ENCODE measurements around the gene GAL. TPM values are rescaled to one million over a fixed set of nuclear protein-coding genes. Genes with fewer than 3 reads are reported as not detected.

GAL gene
- total RNA-seq, 2 donors from 2014 or later, result 1.1 TPM; not detected in 1

DNA sequence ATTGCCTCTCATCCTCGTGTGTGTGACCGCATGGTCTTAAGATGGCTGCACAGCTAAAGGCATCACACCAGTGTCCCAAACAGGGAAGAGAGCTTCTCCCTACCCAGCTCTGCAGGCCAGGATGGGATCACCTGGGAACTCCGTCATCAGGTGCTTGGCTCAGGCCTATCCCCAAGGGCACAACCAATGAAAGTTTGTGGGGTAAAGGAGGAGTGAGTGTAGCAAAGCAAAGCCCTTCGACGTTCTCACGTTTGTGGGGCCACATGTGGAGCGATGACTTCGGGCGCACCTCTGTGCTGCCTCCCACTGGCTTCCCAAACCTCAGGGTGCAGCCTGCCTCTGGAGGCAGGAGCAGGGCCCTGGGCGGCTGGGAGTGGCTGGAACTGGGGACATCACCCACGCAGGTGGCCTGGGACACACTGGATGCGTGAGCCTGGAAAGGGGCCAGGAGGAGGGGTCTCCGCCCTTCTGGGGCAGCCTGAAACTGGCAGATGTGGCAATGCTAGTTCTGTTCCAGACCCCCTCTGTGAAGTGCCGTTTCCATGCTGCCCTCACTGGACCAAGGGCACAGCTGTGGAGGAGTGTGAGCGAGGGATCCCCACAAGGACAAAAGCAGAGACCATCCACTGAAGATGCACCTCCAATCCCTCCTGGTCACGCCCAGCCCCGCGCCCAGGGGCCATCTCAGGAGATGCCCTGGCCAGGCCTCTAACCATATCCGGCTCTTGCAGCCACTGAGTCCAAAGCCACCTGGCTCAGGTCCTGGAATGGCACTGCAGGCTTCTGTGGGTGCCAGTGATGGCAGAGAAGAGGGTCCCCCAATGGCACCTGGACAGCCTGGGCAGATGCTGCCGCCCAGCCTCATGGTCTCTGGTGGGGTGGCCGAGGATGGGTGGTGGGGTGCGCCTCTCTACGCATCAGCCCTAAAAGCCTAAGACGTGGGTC, 30.6 kb upstream of the GAL start:
- Mint-ChIP-seq H3K4me3 (no peak overlapping the region), H3K36me3 (no peaks in the 10 kb centered on the region), H3K27ac (no peak overlapping the region), H3K9me3 (no peaks in the 10 kb centered on the region), H3K4me1 (ENCODE audit: low read depth in 2 of 2) (no peaks in the 10 kb centered on the region), H3K27me3 (peaks cover 6 to 7% of the 10 kb centered on the region in 2 donors)
- no peak for ATAC-seq
- DNase-seq (ENCODE audit: low spot score), result no peak

DNA sequence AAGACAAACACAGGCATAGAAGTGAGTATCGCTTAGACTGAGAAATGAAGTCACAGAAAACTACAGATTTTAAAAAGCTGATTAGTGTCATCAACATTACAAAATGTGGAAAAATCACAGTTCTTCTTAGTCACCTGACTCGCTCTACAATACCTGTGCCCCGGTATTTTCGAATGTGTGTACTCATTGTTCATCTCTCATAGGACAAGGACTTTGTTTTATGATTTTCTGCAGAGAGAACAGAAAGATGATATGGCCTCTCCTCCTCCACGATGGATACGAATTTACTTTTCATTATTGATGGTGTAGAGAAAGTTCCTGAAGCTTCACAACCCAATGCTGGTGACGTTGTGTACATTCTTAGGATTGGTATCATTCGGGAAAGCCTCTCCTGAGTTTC, 29.4 kb upstream of the GAL start:
- Mint-ChIP-seq H3K9me3 (no peaks in the 10 kb centered on the region), H3K36me3 (no peaks in the 10 kb centered on the region), H3K27ac (no peak overlapping the region), H3K4me3 (no peak overlapping the region), H3K27me3 (peaks cover 3 to 7% of the 10 kb centered on the region in 2 donors), H3K4me1 (ENCODE audit: low read depth in 2 of 2) (no peaks in the 10 kb centered on the region)
- ATAC-seq, result no peak
- no peak for DNase-seq (ENCODE audit: low spot score)

DNA sequence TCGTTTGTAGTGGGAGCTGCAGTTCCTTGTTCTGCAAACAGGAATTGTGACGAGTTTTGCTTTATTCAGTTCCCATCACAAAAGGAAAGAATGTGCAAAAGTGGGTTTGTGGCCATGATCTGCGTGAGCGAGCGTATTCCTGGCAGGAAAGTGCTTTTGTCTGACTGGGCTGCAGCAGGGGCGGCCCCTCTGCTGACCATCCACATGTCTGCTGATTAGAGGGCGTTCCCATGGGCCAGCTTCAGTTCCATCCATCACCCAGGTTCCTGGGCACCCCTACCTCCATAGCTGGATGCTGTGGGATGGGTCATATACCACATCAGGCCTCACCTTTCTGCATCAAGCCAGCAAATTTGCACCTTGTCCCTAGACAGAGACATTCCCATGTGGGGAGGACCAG, 28.9 kb upstream of the GAL start:
- Mint-ChIP-seq H3K4me1 (ENCODE audit: low read depth in 2 of 2) (no peaks in the 10 kb centered on the region), H3K27me3 (peaks cover 3 to 7% of the 10 kb centered on the region in 2 donors), H3K36me3 (no peaks in the 10 kb centered on the region), H3K9me3 (no peaks in the 10 kb centered on the region), H3K4me3 (no peak overlapping the region), H3K27ac (no peak overlapping the region)
- DNase-seq (ENCODE audit: low spot score) (no peak), ATAC-seq (no peak)

DNA sequence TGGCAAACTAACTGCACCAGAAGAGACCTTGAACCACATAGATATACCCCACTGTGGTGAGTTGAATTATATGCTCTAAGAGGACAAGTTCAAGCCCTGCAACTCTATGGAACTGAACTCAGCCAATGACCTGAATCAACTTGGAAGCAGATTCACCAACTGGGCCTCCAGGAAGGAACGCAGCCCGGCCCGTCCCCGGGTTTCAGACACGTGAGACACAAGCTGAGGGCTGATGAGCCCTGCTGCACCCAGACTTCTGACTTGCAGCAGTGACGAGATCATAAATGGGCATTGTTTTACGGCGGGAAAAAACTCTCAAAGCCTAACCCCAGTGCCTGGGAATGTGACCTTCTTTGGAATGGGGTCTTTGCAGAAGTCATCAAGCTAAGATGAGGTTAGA, 28.5 kb upstream of the GAL start:
- peaks cover 3 to 7% of the 10 kb centered on the region in 2 donors for H3K27me3 Mint-ChIP-seq
- no peaks in the 10 kb centered on the region for H3K9me3 Mint-ChIP-seq
- ATAC-seq, result no peak
- no peaks in the 10 kb centered on the region for H3K36me3 Mint-ChIP-seq
- DNase-seq (ENCODE audit: low spot score), result no peak
- no peak overlapping the region for H3K4me3 Mint-ChIP-seq
- no peak overlapping the region for H3K27ac Mint-ChIP-seq
- no peaks in the 10 kb centered on the region for H3K4me1 Mint-ChIP-seq (ENCODE audit: low read depth in 2 of 2)

DNA sequence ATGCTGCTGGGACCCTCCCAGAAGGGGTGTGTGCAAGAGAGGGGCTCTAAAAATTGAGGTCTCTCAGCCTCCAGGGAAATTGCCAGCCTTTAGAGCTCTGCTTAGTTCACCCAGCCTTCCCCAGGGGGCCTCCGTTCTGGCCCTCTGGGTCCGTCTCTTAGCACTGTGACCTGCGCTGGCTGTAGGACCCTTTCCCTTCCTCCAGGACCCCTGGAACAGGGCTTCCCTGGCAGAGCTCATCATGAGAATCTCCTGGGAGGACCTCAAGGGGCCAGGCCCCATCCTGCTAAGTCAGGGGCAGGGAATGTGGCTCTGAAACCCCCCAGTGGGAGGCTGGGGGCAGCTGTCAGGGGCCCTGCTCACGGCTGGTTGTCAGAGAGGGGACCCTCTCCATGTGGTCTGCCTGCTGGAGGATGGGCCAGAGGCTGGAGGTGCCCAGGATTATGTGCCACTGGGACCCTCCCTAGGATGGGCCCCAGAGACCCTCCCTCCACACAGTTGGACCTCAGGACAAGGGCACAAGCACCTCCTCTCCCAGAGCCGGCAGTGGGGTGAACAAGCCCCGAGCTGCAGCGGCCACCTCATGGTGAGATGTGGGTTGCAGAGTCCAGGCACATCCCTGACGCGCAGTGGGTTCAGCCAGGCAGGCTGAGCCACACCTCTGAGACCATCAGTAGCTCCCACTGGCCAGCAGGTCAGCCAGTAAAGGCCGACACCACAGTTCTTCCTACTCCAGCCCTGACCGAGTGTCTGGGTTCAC, 27.1 kb upstream of the GAL start:
- Mint-ChIP-seq H3K9me3 (no peaks in the 10 kb centered on the region), H3K27ac (no peak overlapping the region), H3K4me1 (ENCODE audit: low read depth in 2 of 2) (no peaks in the 10 kb centered on the region), H3K4me3 (no peak overlapping the region), H3K36me3 (no peaks in the 10 kb centered on the region), H3K27me3 (peaks cover 3 to 7% of the 10 kb centered on the region in 2 donors)
- DNase-seq (ENCODE audit: low spot score) (no peak), ATAC-seq (no peak)

DNA sequence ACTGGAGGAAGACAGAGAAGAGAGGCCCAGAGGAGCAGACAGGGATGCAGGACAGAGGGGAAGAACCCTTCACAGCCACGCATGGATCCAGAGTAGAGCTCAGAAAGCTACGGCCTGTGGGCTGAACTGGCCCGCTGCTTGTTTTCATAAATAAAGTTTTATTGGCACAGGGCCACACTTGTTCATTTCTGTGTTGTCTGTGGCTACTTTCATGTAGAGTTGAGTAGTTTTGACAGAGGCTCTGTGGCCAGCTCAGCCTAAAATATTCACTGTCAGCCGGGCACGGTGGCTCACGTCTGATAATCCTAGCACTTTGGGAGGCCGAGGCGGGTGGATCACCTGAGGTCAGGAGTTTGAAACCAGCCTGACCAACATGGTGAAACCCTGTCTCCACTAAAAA, 26.2 kb upstream of the GAL start:
- peaks cover 3 to 7% of the 10 kb centered on the region in 2 donors for H3K27me3 Mint-ChIP-seq
- no peaks in the 10 kb centered on the region for H3K9me3 Mint-ChIP-seq
- no peak overlapping the region for H3K27ac Mint-ChIP-seq
- no peaks in the 10 kb centered on the region for H3K36me3 Mint-ChIP-seq
- ATAC-seq (no peak), DNase-seq (ENCODE audit: low spot score) (no peak)
- H3K4me1 Mint-ChIP-seq (ENCODE audit: low read depth in 2 of 2), result no peaks in the 10 kb centered on the region
- H3K4me3 Mint-ChIP-seq, result no peak overlapping the region

DNA sequence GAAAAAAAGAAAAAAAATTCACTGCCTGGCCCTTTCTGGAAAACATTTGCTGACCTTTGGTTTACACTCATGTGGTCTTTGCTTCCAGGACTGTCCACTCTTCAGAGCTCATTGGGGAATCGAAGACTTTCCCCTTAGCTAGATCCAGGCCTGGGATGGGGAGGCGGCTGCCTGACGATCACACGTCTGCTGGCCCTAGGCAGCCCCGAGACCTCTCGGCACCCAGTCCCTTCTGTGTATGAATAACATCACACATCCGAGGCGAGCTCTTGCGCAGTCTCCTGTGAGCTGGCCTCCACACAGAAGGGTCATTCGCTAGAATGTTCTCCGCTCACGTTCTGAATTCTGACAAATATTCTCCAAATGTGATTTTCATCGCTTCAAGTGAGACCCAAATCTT, 25.7 kb upstream of the GAL start:
- DNase-seq (ENCODE audit: low spot score) (no peak), ATAC-seq (no peak)
- Mint-ChIP-seq H3K36me3 (no peaks in the 10 kb centered on the region), H3K27me3 (peaks cover 3 to 7% of the 10 kb centered on the region in 2 donors), H3K27ac (no peak overlapping the region), H3K9me3 (no peaks in the 10 kb centered on the region), H3K4me3 (no peak overlapping the region), H3K4me1 (ENCODE audit: low read depth in 2 of 2) (no peaks in the 10 kb centered on the region)

DNA sequence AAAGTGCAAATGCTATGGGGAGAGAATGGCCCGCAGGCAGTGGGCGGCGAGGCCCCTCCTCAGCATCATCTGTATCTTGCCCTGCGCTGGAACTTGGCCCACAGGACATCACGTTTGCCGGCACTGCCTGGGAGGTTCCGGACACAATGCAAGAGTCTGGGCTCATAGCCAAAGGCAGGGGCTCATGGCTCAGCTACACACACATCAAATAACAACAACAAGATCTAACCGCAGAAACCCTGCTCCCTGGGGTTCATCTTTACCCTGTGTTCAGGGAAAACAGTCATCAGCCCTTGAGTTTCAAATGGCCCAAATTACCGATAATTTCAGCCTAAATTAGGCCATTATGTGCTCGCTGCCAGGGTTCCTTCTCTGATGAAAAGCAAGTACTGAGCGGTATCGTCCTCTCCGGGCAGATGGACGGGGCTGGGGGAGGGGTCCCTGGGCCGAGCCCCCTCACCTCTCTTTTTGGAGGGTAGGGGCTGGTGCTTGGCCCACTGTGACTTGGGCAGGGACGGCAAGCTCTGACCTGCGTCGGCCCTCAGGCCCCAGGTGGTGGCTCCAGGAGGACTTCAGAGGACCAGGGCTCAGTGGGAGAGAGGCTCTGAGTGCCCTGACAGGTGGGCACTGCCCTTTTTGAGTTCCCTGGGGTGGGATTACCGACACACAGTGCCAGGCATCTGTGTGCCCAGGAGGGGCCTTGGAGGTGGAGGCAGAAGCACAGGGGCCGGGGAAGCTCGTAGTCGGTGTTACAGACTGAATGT, 25.0 kb upstream of the GAL start:
- ATAC-seq (no peak), DNase-seq (ENCODE audit: low spot score) (no peak)
- H3K4me3 Mint-ChIP-seq, result no peak overlapping the region
- H3K27me3 Mint-ChIP-seq, result peaks cover 3 to 7% of the 10 kb centered on the region in 2 donors
- H3K36me3 Mint-ChIP-seq, result no peaks in the 10 kb centered on the region
- no peaks in the 10 kb centered on the region for H3K9me3 Mint-ChIP-seq
- no peaks in the 10 kb centered on the region for H3K4me1 Mint-ChIP-seq (ENCODE audit: low read depth in 2 of 2)
- H3K27ac Mint-ChIP-seq, result no peak overlapping the region

DNA sequence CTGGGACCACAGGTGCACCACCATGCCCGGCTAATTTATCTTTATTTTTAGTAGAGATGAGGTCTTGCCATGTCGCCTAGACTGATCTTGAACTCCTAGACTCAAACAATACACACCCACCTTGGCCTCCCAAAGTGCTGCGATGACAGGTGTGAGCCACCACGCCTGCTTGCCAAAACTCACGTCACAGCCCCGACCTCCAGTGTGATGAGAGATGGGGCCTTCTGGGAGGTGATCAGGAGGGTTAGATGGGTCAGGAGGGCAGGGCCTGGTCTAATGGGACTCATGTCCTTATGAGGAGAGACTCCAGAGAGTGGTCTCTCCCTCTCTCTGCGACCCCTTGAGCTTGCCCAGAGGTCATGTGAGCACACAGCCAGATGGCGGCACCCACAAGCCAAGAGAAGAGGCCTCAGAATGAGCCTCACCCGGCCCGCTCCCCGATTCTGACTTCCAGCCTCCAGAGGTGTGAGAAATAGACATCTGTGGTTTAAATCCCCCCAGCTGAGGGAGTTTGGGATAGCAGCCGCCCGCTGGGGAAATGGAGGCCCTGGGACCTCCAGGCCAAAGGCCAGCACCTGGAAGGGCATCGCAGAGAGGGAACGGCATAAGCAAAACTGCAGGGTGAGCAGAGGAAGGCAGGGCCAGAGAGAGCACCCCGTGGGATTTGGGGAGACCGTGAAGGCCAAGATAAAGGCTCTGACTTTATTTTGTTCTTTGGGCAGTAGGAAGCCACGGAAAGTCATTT, 24.1 kb upstream of the GAL start:
- H3K9me3 Mint-ChIP-seq, result no peaks in the 10 kb centered on the region
- H3K4me1 Mint-ChIP-seq (ENCODE audit: low read depth in 2 of 2), result no peaks in the 10 kb centered on the region
- no peak for DNase-seq (ENCODE audit: low spot score)
- no peak overlapping the region for H3K4me3 Mint-ChIP-seq
- H3K27me3 Mint-ChIP-seq, result peaks cover 3 to 7% of the 10 kb centered on the region in 2 donors
- no peak for ATAC-seq
- no peaks in the 10 kb centered on the region for H3K36me3 Mint-ChIP-seq
- no peak overlapping the region for H3K27ac Mint-ChIP-seq

DNA sequence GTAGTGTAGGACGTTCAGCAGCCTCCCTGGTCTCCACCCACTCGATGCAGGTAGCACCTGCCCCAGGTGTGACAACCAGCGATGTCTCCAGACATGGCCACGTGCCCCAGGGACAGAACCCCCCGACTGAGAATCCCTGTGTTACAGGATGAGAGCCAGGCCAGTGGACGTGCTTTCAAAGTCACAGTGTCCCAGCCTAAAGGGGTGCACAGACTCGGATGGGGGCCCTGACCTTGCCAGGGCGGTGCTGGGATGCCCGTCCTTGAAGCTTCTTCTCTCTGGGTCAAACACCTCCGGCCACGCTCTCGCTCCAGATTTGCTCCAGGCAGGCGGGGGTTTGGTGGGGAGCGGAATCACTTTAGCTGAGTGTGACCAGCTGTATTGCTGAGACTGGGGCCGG, 23.3 kb upstream of the GAL start:
- Mint-ChIP-seq H3K4me3 (no peak overlapping the region), H3K9me3 (no peaks in the 10 kb centered on the region), H3K36me3 (no peaks in the 10 kb centered on the region), H3K4me1 (ENCODE audit: low read depth in 2 of 2) (no peaks in the 10 kb centered on the region), H3K27me3 (peaks cover 3 to 7% of the 10 kb centered on the region in 2 donors), H3K27ac (no peak overlapping the region)
- DNase-seq (ENCODE audit: low spot score) (no peak), ATAC-seq (no peak)

DNA sequence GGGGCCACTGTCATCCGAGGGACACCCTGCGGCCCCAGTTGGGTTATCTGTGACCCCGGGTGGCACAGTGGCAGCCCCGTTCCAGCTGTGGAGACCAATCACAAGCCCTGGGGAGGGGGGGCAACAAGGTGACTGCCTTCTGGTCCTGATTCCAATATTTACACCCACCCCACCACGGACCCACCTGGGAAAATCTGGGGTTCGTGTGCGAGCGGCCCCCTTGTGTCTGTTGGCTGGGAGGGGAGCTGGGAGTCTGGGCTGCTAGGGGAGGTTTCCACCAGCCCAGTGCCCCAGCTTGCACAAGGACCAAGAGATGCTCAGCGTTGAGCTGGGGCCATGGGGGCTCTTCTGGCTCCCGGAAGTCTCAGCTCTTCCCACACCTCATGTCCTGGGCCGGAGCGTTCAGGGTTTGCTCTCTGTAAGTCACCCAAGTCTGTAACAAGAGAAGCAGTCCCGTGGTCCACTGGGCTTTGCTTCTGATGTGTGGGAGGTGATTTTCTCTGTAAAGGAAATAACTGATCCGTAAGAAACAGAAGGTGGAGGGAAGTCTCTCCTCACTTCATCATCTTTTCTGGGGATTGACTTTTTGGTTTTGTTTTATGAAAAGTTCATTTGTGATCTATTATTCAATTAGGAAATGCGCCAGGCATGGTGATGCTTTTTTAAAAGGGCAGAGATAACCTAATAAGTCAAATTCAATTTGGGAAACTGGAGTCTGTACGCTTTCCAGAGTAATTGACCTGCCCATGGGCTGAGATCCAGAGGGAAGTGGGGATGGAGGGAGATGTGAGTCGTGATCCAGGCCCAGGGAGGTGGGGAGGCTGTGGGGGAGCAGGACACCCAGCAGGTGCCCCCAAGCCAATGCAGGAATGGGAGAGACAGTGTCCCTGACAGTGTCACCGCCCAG, 22.4 kb upstream of the GAL start:
- no peaks in the 10 kb centered on the region for H3K36me3 Mint-ChIP-seq

DNA sequence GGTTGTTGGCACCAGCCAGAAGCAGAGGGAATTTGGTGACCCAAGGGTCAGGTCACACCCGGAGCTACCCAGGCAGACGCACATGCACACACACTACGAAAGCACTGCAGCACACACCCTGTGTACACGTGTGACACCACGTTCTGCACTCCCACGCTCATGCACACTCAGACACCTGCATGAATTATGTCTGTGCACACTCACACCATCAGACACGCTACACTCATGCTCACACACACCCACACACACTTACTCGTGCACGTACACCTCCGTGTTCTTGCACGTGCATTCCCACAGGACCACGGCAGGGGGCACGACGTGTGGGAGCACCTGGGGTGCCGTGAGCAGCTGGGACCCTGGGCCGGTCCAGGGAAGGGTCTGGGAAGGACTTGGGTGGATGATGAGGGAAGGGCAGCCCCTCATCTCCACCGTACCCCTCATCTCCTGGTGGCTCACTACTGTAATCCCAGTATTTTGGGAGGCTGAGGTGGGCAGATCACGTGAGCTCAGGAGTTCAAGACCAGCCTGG, 20.8 kb upstream of the GAL start:
- ATAC-seq, result no peak

More for the DNA sequence above, 22.4 kb upstream of the GAL start:
- no peaks in the 10 kb centered on the region for H3K4me1 Mint-ChIP-seq (ENCODE audit: low read depth in 2 of 2)
- DNase-seq (ENCODE audit: low spot score), result no peak
- H3K9me3 Mint-ChIP-seq, result no peaks in the 10 kb centered on the region
- peaks cover 3 to 7% of the 10 kb centered on the region in 2 donors for H3K27me3 Mint-ChIP-seq
- H3K4me3 Mint-ChIP-seq, result no peak overlapping the region
- no peak overlapping the region for H3K27ac Mint-ChIP-seq
- no peak for ATAC-seq

More for the DNA sequence above, 20.8 kb upstream of the GAL start:
- H3K36me3 Mint-ChIP-seq, result no peaks in the 10 kb centered on the region
- no peaks in the 10 kb centered on the region for H3K27me3 Mint-ChIP-seq
- H3K27ac Mint-ChIP-seq, result no peak overlapping the region
- no peaks in the 10 kb centered on the region for H3K9me3 Mint-ChIP-seq
- no peaks in the 10 kb centered on the region for H3K4me1 Mint-ChIP-seq (ENCODE audit: low read depth in 2 of 2)
- H3K4me3 Mint-ChIP-seq, result no peak overlapping the region
- no peak for DNase-seq (ENCODE audit: low spot score)

Measured in natural killer cell treated with Interleukin-12 subunit alpha and Interleukin-12 subunit beta and Interleukin-15 and Interleukin-18, amount 100 ng/mL, for 72 hours (primary cell).